ENCODE results near the gene BLNK.
"Not testable (repeated sequence)": the region's sequence is repeated elsewhere in the genome, so short reads cannot be mapped to it uniquely, and the experiment has no call there.

BLNK gene

GRCh38 chr10:96218826-96219225 is 52.5 kb downstream of the BLNK start:
- DNase-seq = no peak

DNA sequence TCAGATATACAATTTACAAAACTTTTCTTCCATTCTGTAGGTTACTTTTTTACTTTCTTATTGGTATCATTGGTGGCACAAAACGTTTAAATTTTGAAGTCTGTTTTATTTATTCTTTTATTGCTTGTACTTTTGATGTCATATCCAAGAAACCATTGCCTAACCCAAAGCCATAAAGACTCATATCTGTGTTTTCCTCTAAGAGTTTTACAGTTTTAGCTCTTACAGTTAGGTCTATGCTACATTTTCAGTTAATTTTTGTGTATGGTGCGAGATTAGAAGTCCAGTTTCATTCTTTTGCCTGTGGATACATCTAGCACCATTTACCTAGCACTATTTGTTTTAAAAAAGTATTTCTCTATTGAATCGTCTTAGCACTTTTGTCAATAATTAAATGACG is 53.7 kb downstream of the BLNK start:
- DNase-seq = no peak

- no peak for DNase-seq
Measured at GRCh38 chr10:96216775-96217174, 54.6 kb downstream of the BLNK start.

DNA sequence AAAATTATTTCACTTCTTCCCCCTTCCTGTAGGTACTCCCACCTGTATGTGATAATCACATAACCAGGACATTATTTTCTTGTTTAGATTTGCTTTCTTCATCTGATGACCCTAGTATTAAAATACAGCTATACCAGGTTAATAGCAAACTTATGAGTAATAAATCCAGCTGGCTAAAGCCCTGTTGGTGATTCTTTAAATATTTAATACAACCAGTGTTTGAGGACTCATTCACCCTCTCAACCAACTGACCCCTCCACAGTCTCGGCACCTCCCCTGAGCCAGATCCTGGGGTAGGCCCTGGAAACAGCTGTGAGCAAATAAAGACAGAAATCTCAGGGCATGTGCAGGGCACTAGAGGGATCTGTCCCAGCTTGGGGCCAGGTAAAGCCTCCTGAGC is 58.5 kb downstream of the BLNK start:
- DNase-seq = no peak

DNA sequence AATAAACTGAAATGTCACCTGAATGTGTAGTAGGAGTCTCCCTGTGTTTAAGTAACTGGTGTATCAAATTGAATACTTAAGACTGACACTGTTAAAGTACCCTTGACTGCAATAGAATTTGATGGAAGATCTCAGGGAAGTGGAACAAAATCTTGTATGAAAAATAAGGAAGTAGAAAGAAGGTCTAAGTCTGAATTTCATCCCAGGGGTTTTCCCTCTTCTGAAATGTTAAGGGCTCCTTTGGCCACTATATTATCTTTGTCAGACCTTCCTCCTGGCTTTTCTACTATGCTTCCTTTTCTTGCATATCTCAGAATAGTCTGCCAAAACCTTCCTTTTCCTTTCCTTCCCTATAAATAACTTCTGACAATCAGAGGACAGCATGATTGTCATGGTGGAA is 59.6 kb downstream of the BLNK start:
- no peak for DNase-seq

DNA sequence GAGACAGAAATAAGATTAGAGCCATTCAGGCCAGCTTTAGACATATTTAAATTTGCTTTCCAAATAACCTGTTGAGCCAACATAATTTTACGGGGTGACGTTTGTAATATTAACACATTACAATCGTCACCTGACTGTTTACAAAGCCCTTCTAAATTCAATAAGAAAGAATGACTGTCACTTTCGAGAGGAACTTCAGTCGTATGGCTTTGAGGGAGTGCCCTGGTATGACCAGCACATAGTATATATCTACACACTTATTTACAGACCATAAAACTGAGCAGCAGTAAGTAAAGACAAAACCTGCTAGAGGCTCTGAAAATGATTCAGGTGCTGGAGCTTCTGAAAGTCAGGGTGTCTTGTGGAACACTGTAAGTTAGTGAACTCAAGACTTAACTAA is 62.4 kb downstream of the BLNK start:
- DNase-seq = no peak

GRCh38 chr10:96208271-96208670 is 63.1 kb downstream of the BLNK start:
- no peak for DNase-seq

GRCh38 chr10:96205580-96205979 is 65.8 kb downstream of the BLNK start:
- no peak for DNase-seq

DNA sequence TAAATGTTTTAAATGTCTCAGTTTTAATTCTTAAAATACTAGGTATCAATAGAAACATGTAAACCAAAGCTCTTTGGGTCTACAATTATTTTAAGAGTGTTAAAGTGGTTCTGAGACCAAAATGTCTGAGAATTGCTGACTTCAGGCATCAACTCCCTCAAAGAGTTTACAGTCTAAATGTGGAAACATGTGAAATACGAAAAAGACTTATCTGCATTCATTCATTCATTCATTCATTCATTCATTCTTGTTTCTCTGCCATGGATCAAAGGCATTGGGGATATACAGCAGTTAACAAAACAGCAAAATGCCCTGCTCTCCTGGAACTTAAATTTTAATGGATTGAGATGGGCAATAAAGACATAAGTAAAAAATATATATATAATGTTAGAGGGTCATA is 69.8 kb downstream of the BLNK start:
- no peak for DNase-seq

DNA sequence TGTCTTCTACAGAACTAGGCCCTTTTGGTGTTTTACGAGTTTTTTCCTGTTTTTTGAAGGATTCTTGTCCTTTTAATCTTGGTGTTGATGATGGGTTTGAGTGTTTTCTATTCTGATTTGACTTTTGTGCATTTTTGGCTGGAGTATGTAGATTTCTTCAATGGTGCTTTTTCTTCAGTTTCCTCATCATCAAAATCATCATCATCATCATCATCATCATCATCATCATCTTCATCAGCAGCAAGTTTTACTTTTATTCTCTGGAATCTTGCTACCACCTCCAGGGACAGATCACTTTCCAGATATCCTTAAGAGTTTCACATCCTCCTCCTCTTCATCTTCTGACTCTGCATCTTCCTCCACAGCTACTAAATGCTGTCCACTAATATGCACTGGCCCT is 81.9 kb downstream of the BLNK start:
- DNase-seq = not testable (repeated sequence)

DNA sequence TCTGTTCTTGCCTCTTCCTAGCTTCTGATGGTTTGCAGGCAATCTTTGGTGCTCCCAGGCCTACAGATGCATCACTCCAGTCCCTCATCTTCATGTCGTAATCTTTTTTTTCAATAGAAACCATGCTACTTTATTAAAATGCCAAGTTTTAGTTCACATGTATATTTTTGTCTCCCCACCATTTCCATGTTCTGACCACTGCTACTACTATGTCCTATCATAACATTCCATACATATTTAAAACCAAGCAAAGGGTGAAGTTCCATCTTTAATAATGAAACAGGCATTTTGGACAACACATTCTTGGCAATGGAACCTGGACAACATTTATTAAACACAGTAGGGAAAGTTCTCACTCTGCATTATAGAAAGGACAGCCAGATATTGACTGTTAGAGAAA is 82.5 kb downstream of the BLNK start:
- DNase-seq = no peak

DNA sequence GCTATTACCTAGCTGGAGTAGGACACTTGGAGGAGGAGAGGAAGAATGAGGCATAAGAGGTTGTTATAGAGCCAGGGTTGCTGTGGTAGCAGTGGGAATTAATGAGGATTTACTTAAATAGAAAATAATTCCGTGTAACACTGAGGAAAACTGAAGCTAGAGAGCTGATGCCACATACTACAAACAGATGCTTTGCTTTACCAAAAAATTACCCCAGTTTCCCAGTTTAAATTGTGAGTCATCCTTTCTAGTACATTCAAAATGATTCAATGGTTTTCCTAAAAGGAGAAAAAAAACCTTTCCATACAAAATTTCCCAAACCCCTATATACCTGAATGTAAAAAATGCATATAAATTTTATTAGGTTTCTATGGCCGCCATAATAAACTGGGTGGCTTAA is 82.9 kb downstream of the BLNK start:
- DNase-seq = no peak

DNA sequence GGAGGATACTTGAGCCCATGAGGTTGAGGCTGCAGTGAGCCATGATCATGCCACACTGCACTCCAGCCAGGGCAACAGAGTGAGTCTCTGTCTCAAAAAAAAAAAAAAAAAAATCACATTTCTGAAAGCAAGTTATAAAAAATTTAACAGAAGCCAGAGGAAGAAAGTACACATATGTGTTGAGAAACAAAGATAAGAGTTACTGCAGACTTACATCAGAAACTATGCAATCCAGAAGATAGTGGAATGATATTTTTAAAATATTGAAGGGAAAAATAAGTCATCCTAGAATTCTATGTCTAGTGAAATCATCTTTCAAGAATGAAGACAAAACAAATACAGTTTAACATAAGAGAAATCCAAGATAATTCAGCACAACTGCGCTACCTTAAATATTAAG is 94.4 kb downstream of the BLNK start:
- no peak for DNase-seq

GRCh38 chr10:96172666-96173065 is 98.7 kb downstream of the BLNK start:
- no peak for DNase-seq

DNA sequence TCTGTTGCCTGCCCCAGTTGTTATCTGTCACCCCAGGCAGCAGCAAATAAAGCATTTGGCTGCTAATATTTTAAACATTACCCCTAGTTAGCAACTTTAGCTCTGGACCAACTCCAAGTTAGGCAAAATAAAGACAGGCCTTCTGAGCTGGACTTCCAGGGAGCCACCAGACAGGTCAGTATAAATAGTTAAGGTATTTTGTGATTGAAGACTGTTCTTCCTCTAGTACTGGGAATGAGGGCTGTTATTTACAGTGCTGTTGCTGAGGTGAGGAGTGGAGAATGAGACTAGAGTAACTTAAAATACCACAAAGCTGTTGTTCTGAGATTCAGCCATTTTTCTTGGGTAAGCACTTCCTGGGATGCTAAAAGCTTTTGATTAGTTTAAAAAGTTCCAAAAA is 101.1 kb downstream of the BLNK start:
- DNase-seq = no peak

DNA sequence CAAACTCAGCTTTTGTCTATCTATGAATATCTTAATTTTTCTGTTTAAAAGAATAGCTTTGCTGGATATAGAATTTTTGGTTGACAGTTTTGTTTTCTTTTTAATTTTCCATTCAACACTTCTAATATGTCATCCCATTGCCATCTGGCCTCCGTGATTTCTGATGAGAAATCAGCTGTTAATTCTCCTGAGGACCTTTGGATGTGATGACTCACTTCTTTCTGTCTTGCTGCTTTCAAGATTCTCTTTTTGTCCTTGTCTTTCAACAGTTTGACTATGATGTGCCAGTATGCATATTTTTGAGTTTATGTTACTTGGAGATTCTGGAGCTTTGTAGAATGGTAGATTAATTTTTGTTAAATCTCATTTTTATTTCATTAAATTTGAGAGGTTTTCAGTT is 102.8 kb downstream of the BLNK start:
- no peak for DNase-seq

DNA sequence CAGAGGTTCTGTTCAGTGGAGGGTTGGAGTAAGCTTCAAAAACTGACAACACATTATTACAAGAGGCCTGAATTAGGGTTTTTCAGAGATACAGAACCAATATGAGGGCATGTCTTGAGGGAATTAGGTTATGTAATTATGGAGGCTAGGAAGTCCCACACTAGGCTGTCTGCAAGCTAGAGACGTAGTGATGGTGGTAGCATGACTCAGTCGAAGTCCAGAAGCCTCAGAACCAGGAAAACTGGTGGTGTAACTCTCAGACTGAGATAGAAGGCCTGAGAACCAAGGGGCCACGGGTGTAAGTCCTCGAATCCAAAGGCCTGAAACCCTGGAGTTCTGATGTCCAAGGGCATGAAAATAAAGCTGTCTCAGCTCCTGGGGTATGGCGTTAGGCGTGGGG is 105.6 kb downstream of the BLNK start:
- no peak for DNase-seq

DNA sequence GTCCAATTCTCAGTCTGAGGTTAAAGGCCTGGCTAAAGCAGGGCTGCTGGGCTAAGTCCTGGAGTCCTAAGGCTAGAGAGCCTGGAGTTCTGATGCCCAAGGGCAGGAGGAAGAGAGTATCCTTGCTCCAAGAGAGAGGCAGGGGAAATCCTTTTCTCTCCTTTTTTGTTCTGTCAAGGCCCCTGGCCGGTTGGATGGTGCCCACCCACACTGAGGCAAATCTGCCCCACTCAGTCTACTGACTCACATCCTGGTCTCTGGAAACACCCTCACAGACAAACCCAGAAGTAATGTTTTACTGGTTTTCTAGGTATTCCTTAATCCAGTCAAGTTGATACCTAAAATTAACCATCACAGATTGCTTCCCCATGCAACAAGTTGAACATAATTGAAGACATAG is 118.3 kb downstream of the BLNK start:
- DNase-seq = no peak

DNA sequence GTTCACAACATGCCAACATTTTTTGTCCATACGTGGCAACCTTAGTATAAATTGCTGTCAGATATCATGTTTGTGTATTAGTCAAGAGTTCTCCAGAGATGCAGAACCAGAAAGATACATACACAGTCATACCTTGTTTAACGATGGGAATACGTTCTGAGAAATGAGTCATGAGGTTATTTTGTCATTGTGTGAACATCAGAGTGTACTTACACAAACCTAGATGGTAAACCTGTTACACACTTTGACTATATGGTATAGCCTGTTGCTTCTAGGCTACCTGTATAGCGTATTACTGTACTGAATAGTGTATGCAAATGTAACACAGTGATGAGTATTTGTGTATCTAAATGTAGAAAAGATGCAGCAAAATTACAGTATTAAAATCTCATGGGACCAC is 118.9 kb downstream of the BLNK start:
- no peak for DNase-seq

Data from GF-D8 (cell line).